ENCODE results near the gene BRIX1. TPM values are rescaled to one million over a fixed set of nuclear protein-coding genes. Genes with fewer than 3 reads are reported as not detected.

The BRIX1 gene
- total and polyA plus RNA-seq, 2 of the 4 experiments (the other 2 are of a cell fraction) = 15.1 to 26.1 TPM

DNA sequence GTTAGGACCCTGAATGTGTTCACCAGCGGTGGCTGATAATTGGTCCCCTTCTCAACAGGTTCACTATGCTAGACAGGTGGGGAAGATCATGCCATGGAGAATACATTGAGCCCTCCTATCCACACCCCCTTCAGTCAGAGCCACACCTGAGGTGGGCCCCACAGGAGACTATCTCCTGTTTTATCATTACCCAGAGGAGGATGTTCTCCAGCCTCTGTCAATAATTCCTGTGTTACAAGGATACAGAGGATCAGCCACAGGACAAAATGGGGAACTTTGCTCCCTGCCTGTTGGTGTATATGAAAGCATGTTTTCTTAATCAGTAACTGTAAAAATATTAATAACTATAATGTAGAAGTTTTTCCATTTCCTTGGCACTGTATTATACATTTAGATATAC is 26.1 kb upstream of the BRIX1 start:
- Histone ChIP-seq H3K27ac (ENCODE audit: insufficient read depth, low read length) (no peak overlapping the region), H4K8ac (ENCODE audit: low read depth in 2 of 2, low read length in 2 of 2) (no peak overlapping the region), H3K4ac (ENCODE audit: low read depth, low read length) (no peak overlapping the region), H2AK9ac (replicated peaks; ENCODE audit: low read depth, low read length, poor library complexity) (no peak overlapping the region), H2BK15ac (ENCODE audit: low read depth, low read length) (no peak overlapping the region), H3K4me3 (ENCODE audit: insufficient read depth, low read depth, low read length) (no peak overlapping the region), H3K4me1 (ENCODE audit: control insufficient read depth, insufficient read depth, low read length) (no peaks in the 10 kb centered on the region), H3K23ac (ENCODE audit: low read depth, low read length) (no peak overlapping the region), H3K9ac (ENCODE audit: low read depth, low read length) (no peak overlapping the region), H3K14ac (replicated peaks; ENCODE audit: low read depth, low read length) (no peak overlapping the region), H3K27me3 (ENCODE audit: control insufficient read depth, insufficient read depth, low read length) (peaks cover 2% of the 10 kb centered on the region; the same call in 1 of the 2 replicates), H3K36me3 (ENCODE audit: control insufficient read depth, insufficient read depth, low read length) (no peaks in the 10 kb centered on the region), H2BK5ac (ENCODE audit: low read depth, low read length, poor library complexity, severe bottlenecking) (no peak overlapping the region), H3K56ac (ENCODE audit: extremely low read depth, insufficient read depth, low read length) (no peak overlapping the region), H3K79me1 (ENCODE audit: low read depth in 1 of 2, low read length in 2 of 2) (no peaks in the 10 kb centered on the region), H4K5ac (ENCODE audit: low read depth, low read length) (no peak overlapping the region), H2BK120ac (ENCODE audit: low read depth, low read length) (no peak overlapping the region), H2BK20ac (ENCODE audit: low read depth, low read length) (no peak overlapping the region), H3K18ac (ENCODE audit: low read depth, low read length) (no peak overlapping the region), H4K91ac (ENCODE audit: insufficient read depth, low read depth, low read length) (no peak overlapping the region), H3K9me3 (ENCODE audit: control insufficient read depth, insufficient read depth, low read length) (no peaks in the 10 kb centered on the region), H2AK5ac (ENCODE audit: low read depth, low read length) (no peak overlapping the region), H4K20me1 (ENCODE audit: insufficient read depth, low read length) (no peaks in the 10 kb centered on the region), H3K9me1 (ENCODE audit: insufficient read depth, low read length) (no peaks in the 10 kb centered on the region), H3K4me2 (ENCODE audit: low read depth, low read length) (no peak overlapping the region), H2AFZ (replicated peaks; ENCODE audit: low read length, poor library complexity) (no peak overlapping the region)
- intact Hi-C loops (cut with micrococcal nuclease) (no loop called here), dilution Hi-C loops (cut with HindIII; ENCODE audit: low sequenced_read_pairs, unreplicated experiment) (no loop called here), in situ Hi-C loops (cut with MboI; ENCODE audit: low sequenced_read_pairs) (loop anchor here (25.0 kb wide), 1 partner anchor 902 kb away; the partner anchor contains the start of gene SLC45A2)
- ChIA-PET CTCF (no interaction called here), POLR2A (ENCODE audit: unreplicated experiment) (no interaction called here)
- no TSS peak for BruUV-seq (replicated peaks)
- WGBS, 2 experiments (ENCODE audit: extremely low coverage in 2 of 2, insufficient read length in 1 of 2) = no CpG with 5 or more reads among the region's 1 CpG
- DNase-seq = no peak
- TF ChIP-seq CHD1 (IDR thresholded peaks at IDR 0.05; ENCODE audit: low read depth, low read length) = no peak
- TF ChIP-seq FOS (IDR thresholded peaks at IDR 0.05; ENCODE audit: low read depth, low read length) = no peak
- no peak for TF ChIP-seq MXI1 (IDR thresholded peaks at IDR 0.05; ENCODE audit: borderline replicate concordance, low read depth, low read length)
- TF ChIP-seq RFX5 (IDR thresholded peaks at IDR 0.05; ENCODE audit: low read depth, low read length) = no peak
- TF ChIP-seq SMC3 (IDR thresholded peaks at IDR 0.05; ENCODE audit: low read depth, low read length) = no peak
- TF ChIP-seq RAD21 (IDR thresholded peaks at IDR 0.05; ENCODE audit: low read length) = no peak
- ATAC-seq (ENCODE audit: low read depth) = no peak
